Measurements from ENCODE around the gene NUBPL.

The NUBPL gene

GRCh38 chr14:31752867-31753661 lies 191.9 kb downstream of the NUBPL start:
- no peak overlapping the region for H3K27ac ChIP-seq
- DNase-seq (ENCODE audit: low spot score), result no peak
- no peak overlapping the region for H3K4me3 ChIP-seq
- no peak for TF ChIP-seq CTCF (IDR thresholded peaks at IDR 0.05)

- no peak for TF ChIP-seq CTCF (IDR thresholded peaks at IDR 0.05)
- Histone ChIP-seq H3K27ac (no peak overlapping the region), H3K4me3 (no peak overlapping the region)
- DNase-seq (ENCODE audit: low spot score), result no peak
Observed at GRCh38 chr14:31758941-31759340, 197.7 kb downstream of the NUBPL start.

- no peak for DNase-seq (ENCODE audit: low spot score)
- H3K4me3 ChIP-seq, result no peak overlapping the region
- no peak overlapping the region for H3K27ac ChIP-seq
- TF ChIP-seq CTCF (IDR thresholded peaks at IDR 0.05), result no peak
Observed at GRCh38 chr14:31760277-31760676, 199.1 kb downstream of the NUBPL start.

- no peak for DNase-seq (ENCODE audit: low spot score)
- no peak overlapping the region for H3K4me3 ChIP-seq
- H3K27ac ChIP-seq, result no peak overlapping the region
- no peak for TF ChIP-seq CTCF (IDR thresholded peaks at IDR 0.05)
Observed at GRCh38 chr14:31761325-31761724, 200.1 kb downstream of the NUBPL start.

- H3K4me3 ChIP-seq, result no peak overlapping the region
- no peak overlapping the region for H3K27ac ChIP-seq
- DNase-seq (ENCODE audit: low spot score), result no peak
- TF ChIP-seq CTCF (IDR thresholded peaks at IDR 0.05), result no peak
Observed at GRCh38 chr14:31763041-31763440, 201.8 kb downstream of the NUBPL start.

GRCh38 chr14:31766315-31766892 lies 205.2 kb downstream of the NUBPL start:
- no peak for TF ChIP-seq CTCF (IDR thresholded peaks at IDR 0.05)
- H3K27ac ChIP-seq, result no peak overlapping the region
- DNase-seq (ENCODE audit: low spot score), result no peak
- H3K4me3 ChIP-seq, result no peak overlapping the region

GRCh38 chr14:31768355-31768754 lies 207.2 kb downstream of the NUBPL start:
- DNase-seq (ENCODE audit: low spot score), result no peak
- H3K27ac ChIP-seq, result no peak overlapping the region
- no peak for TF ChIP-seq CTCF (IDR thresholded peaks at IDR 0.05)
- no peak overlapping the region for H3K4me3 ChIP-seq
